ENCODE results near the gene LRRC74B. TPM values are rescaled to one million over a fixed set of nuclear protein-coding genes. Genes with fewer than 3 reads are reported as not detected.

Gene LRRC74B
- total and polyA plus RNA-seq, 12 donors, result not detected

DNA sequence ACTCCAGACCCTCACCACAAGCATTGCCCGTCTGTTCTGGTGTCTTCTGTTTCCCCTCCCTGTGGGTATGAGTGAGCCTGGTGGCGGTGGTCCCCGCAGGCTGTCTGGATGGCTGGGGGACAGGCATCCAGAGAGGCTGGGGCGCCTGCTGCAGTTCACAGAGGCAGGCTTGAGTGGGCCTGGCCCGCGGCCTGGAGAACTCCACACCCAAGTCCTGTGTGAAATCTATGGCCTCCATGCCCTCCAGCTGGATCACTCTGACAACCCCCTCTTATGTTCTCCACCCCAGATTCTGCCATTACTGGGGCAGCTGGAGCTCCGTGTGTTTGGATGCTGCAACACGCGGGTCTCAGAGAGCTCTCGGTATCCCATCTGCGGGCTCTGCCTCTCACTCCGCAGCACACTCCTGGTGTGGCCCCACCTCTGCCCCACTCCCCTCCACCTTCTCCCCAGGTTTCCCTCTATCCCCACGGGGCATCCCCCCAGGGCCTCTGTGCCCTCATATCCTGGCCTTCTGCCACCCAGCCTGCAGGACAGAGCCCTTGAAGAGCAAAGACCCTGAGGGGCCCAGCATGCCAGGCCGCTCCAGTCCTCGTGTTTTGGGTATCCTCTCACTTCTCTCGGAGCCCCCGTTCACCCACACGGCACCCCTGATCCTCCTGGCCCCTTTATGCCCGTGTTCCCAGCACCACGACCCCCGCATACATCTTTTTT is 31.3 kb downstream of the LRRC74B start:
- ATAC-seq, result peak in 1 of 8 donors; percentile 8
- intact Hi-C loops (cut with DNase I), result loop anchor here in 1 of 10 donors (10.0 kb wide), 1 partner anchor 182 kb away; no protein-coding TSS in a partner anchor

DNA sequence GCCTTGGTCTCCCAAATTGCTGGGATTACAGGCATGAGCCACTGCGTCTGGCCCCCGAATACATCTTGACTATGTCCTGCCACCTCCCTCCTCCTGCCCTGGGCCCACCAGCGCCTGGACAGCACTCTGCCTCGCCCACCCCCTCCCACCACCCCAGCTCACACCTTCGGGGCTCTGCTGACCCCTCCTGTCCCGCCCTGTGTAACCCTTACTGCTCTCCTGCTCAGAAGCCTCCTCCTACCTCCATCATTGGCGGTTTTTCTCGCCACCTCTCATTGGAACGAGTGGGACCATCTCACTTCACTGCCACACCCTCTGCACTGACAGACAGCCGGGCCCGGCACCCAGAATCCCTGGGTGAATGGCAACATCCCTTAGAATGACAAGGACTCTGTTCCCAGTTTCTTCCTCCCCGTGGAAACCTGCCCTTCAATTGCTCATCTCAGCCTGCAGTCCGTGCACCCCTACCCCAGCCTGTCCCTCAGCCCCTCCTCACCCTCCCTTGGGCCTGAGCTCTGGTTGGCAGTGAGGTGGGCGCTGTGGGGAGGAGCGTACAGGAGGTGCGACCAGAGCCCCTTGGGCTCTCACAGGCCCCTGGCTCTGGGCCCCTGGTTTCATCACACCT is 32.2 kb downstream of the LRRC74B start:
- intact Hi-C loops (cut with DNase I), result loop anchor here in 1 of 10 donors (10.0 kb wide), 1 partner anchor 183 kb away; no protein-coding TSS in a partner anchor
- no peaks in the 10 kb centered on the region for H3K36me3 ChIP-seq
- no peak overlapping the region for H3K4me3 ChIP-seq
- H3K27ac ChIP-seq, result no peak overlapping the region
- DNase-seq (no peak), ATAC-seq (no peak)
- TF ChIP-seq, protein P1, sequence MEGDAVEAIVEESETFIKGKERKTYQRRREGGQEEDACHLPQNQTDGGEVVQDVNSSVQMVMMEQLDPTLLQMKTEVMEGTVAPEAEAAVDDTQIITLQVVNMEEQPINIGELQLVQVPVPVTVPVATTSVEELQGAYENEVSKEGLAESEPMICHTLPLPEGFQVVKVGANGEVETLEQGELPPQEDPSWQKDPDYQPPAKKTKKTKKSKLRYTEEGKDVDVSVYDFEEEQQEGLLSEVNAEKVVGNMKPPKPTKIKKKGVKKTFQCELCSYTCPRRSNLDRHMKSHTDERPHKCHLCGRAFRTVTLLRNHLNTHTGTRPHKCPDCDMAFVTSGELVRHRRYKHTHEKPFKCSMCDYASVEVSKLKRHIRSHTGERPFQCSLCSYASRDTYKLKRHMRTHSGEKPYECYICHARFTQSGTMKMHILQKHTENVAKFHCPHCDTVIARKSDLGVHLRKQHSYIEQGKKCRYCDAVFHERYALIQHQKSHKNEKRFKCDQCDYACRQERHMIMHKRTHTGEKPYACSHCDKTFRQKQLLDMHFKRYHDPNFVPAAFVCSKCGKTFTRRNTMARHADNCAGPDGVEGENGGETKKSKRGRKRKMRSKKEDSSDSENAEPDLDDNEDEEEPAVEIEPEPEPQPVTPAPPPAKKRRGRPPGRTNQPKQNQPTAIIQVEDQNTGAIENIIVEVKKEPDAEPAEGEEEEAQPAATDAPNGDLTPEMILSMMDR (IDR thresholded peaks at IDR 0.05), result no peak
- WGBS, 2 donors, result 76 to 77% methylated on average over 16 of the region's 16 CpGs
- H3K9me3 ChIP-seq, result no peaks in the 10 kb centered on the region
- H3K27me3 ChIP-seq, result peaks cover 0 to 5% (median 0%) of the 10 kb centered on the region in 7 donors
- H3K4me1 ChIP-seq, result no peaks in the 10 kb centered on the region

More for the DNA sequence above, 31.3 kb downstream of the LRRC74B start:
- H3K4me1 ChIP-seq, result no peaks in the 10 kb centered on the region
- H3K27me3 ChIP-seq, result peaks cover 0 to 5% (median 0%) of the 10 kb centered on the region in 7 donors
- no peak overlapping the region for H3K4me3 ChIP-seq
- H3K9me3 ChIP-seq, result no peaks in the 10 kb centered on the region
- no peak for DNase-seq
- TF ChIP-seq, protein P1 (IDR thresholded peaks at IDR 0.05), result no peak
- no peaks in the 10 kb centered on the region for H3K36me3 ChIP-seq
- WGBS, 2 donors, result 86 to 89% methylated on average over 21 of the region's 21 CpGs
- H3K27ac ChIP-seq, result no peak overlapping the region

DNA sequence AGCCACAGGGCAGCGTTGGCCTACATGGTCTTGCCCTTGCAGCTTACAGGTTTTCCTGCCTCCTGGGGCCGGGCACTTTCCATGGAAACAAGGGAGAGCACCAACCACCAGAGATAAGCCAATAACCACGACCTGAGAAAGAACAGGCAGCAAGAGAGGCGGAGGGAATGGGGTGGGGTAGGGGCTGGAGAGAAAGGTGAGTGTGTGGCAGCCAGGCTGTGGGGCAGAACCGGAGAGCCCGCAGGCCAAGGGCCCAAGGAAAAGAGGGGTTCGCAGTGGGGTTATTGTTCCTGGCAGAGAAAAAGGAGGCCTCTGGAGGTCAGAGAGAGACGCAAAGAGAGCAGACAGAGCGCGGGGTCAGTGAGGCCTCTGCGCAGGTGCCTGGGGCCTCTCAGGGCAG is 33.2 kb downstream of the LRRC74B start:
- H3K27me3 ChIP-seq, result peaks cover 0 to 5% (median 0%) of the 10 kb centered on the region in 7 donors
- TF ChIP-seq, protein P1 (IDR thresholded peaks at IDR 0.05), result no peak
- no peaks in the 10 kb centered on the region for H3K9me3 ChIP-seq
- H3K36me3 ChIP-seq, result no peaks in the 10 kb centered on the region
- no peak overlapping the region for H3K27ac ChIP-seq
- DNase-seq (no peak), ATAC-seq (no peak)
- H3K4me1 ChIP-seq, result no peaks in the 10 kb centered on the region
- 81 to 82% methylated on average over 11 of the region's 11 CpGs for WGBS, 2 donors
- no peak overlapping the region for H3K4me3 ChIP-seq
- intact Hi-C loops (cut with DNase I), result loop anchor here in 1 of 10 donors (10.0 kb wide), 1 partner anchor 184 kb away; no protein-coding TSS in a partner anchor

- WGBS, 2 donors, result 82 to 90% methylated on average over 5 of the region's 5 CpGs
- intact Hi-C loops (cut with DNase I), result loop anchor here in 1 of 10 donors (10.0 kb wide), 1 partner anchor 185 kb away; no protein-coding TSS in a partner anchor
- Histone ChIP-seq H3K36me3 (no peaks in the 10 kb centered on the region), H3K4me3 (no peak overlapping the region), H3K4me1 (no peaks in the 10 kb centered on the region), H3K27ac (no peak overlapping the region), H3K9me3 (no peaks in the 10 kb centered on the region), H3K27me3 (peaks cover 0 to 5% (median 0%) of the 10 kb centered on the region in 7 donors)
- DNase-seq (no peak), ATAC-seq (no peak)
- TF ChIP-seq, protein P1 (IDR thresholded peaks at IDR 0.05), result no peak
These were observed 33.7 kb downstream of the LRRC74B start for GRCh38 chr22:21079493-21079892.

Data from heart right ventricle (tissue), 16 donors.